RWPE2 (cell line): ENCODE results near the gene PID1.
A peak's percentile ranks its signal among the peaks of the same experiment; 100 is the strongest.

Experiments used
- ATAC-seq: fragments of 200-7000 bp; cut with Tn5 transposase; 3 replicates; pipeline ENCODE4 v1.9.1; 2021; ENCODE audit warnings: low read depth
- DNase-seq: peaks from one replicate; pipeline ENCODE4 v3.0.0-alpha.2; 2020; ENCODE audit warnings: low spot score
- H3K27ac ChIP-seq: fragments of 450-650 bp; 2 replicates; pipeline ENCODE4 v1.5.1; 2017; ENCODE audit warnings: mild to moderate bottlenecking; ENCODE audit not compliant: poor library complexity, severe bottlenecking
- H3K27me3 ChIP-seq: fragments of 250-450 bp; sonication (Bioruptor Pico); 2 replicates; pipeline ENCODE4 v1.5.1; 2021; ENCODE audit warnings: mild to moderate bottlenecking, moderate library complexity; ENCODE audit not compliant: insufficient read depth, poor library complexity, severe bottlenecking
- H3K36me3 ChIP-seq: fragments of 250-450 bp; sonication (Bioruptor Pico); 2 replicates; pipeline ENCODE4 v1.5.1; 2020; ENCODE audit warnings: low read depth, mild to moderate bottlenecking, moderate library complexity
- H3K4me1 ChIP-seq: fragments of 250-450 bp; sonication (Bioruptor Pico); 2 replicates; pipeline ENCODE4 v1.5.1; 2021; ENCODE audit warnings: mild to moderate bottlenecking, moderate library complexity; ENCODE audit not compliant: insufficient read depth, poor library complexity, severe bottlenecking
- H3K4me3 ChIP-seq: fragments of 250-450 bp; sonication (Bioruptor Pico); 2 replicates; pipeline ENCODE4 v1.5.1; 2021; ENCODE audit warnings: mild to moderate bottlenecking, moderate library complexity; ENCODE audit not compliant: severe bottlenecking
- H3K9me3 ChIP-seq: fragments of 250-450 bp; sonication (Bioruptor Pico); 2 replicates; pipeline ENCODE4 v1.5.1; 2021; ENCODE audit warnings: mild to moderate bottlenecking, moderate library complexity; ENCODE audit not compliant: severe bottlenecking
- CTCF ChIP-seq: fragments of 450-650 bp; IDR thresholded peaks from one replicate; pipeline ENCODE4 v1.5.1; 2017; ENCODE audit warnings: mild to moderate bottlenecking, moderate library complexity; ENCODE audit not compliant: poor library complexity, severe bottlenecking

PID1 gene

GRCh38 chr2:229132236-229132635, 138.9 kb downstream of the PID1 start:
- H3K36me3 ChIP-seq, result 0 out of 2 replicates have a peak, but pooled peaks cover 3% of the 10 kb centered on the region
- H3K27ac ChIP-seq, result no peak overlapping the region
- no peak overlapping the region for H3K4me3 ChIP-seq
- no peak for DNase-seq
- no peaks in the 10 kb centered on the region for H3K27me3 ChIP-seq
- TF ChIP-seq CTCF, result no peak
- H3K4me1 ChIP-seq, result peaks cover 7% of the 10 kb centered on the region
- ATAC-seq, result no peak
- no peaks in the 10 kb centered on the region for H3K9me3 ChIP-seq

- no peaks in the 10 kb centered on the region for H3K27me3 ChIP-seq
- H3K4me3 ChIP-seq, result no peak overlapping the region
- 0 out of 2 replicates have a peak, but pooled peaks cover 3% of the 10 kb centered on the region for H3K36me3 ChIP-seq
- peak overlapping the region; percentile 15 for H3K27ac ChIP-seq
- no peaks in the 10 kb centered on the region for H3K9me3 ChIP-seq
- TF ChIP-seq CTCF, result no peak
- H3K4me1 ChIP-seq, result peaks cover 7% of the 10 kb centered on the region
- DNase-seq (no peak), ATAC-seq (no peak)
Measured at GRCh38 chr2:229130522-229130921, 140.6 kb downstream of the PID1 start.

- Histone ChIP-seq H3K27me3 (no peaks in the 10 kb centered on the region), H3K4me1 (peaks cover 7% of the 10 kb centered on the region), H3K4me3 (no peak overlapping the region), H3K9me3 (no peaks in the 10 kb centered on the region), H3K27ac (peak overlapping the region; percentile 15), H3K36me3 (0 out of 2 replicates have a peak, but pooled peaks cover 3% of the 10 kb centered on the region)
- ATAC-seq, result peak; percentile 65
- no peak for DNase-seq
- no peak for TF ChIP-seq CTCF
Measured at GRCh38 chr2:229129738-229130371, 141.2 kb downstream of the PID1 start.

GRCh38 chr2:229127471-229127870, 143.6 kb downstream of the PID1 start:
- H3K9me3 ChIP-seq, result no peaks in the 10 kb centered on the region
- TF ChIP-seq CTCF, result no peak
- no peak for ATAC-seq

GRCh38 chr2:229126066-229126465, 145.0 kb downstream of the PID1 start:
- no peak overlapping the region for H3K27ac ChIP-seq
- peaks cover 7% of the 10 kb centered on the region for H3K4me1 ChIP-seq
- ATAC-seq, result no peak
- no peak overlapping the region for H3K4me3 ChIP-seq
- H3K27me3 ChIP-seq, result no peaks in the 10 kb centered on the region
- DNase-seq, result no peak
- no peaks in the 10 kb centered on the region for H3K9me3 ChIP-seq
- no peak for TF ChIP-seq CTCF
- 0 out of 2 replicates have a peak, but pooled peaks cover 3% of the 10 kb centered on the region for H3K36me3 ChIP-seq

More at GRCh38 chr2:229127471-229127870, 143.6 kb downstream of the PID1 start:
- no peak for DNase-seq
- Histone ChIP-seq H3K27me3 (no peaks in the 10 kb centered on the region), H3K36me3 (0 out of 2 replicates have a peak, but pooled peaks cover 3% of the 10 kb centered on the region), H3K4me1 (peaks cover 7% of the 10 kb centered on the region), H3K27ac (no peak overlapping the region), H3K4me3 (no peak overlapping the region)
